Nephron progenitor cell (in vitro differentiated cells): Measurements from ENCODE around the gene PDGFA.

Source experiments
- DNase-seq: peaks from one replicate; pipeline ENCODE4 v3.0.0; 2021
- H3K27ac Mint-ChIP-seq: 2 replicates; pipeline ENCODE4 v1.8.0; 2021; ENCODE audit warnings: mild to moderate bottlenecking, moderate library complexity, mixed read lengths
- H3K27me3 Mint-ChIP-seq: 2 replicates; pipeline ENCODE4 v1.8.0; 2021; ENCODE audit warnings: mild to moderate bottlenecking, low read depth, mixed read lengths; ENCODE audit not compliant: poor library complexity
- H3K36me3 Mint-ChIP-seq: 2 replicates; pipeline ENCODE4 v1.8.0; 2021; ENCODE audit warnings: low read depth, mixed read lengths
- H3K4me1 Mint-ChIP-seq: 2 replicates; pipeline ENCODE4 v1.8.0; 2021; ENCODE audit warnings: mixed read lengths
- H3K4me3 Mint-ChIP-seq: 2 replicates; pipeline ENCODE4 v1.8.0; 2021; ENCODE audit warnings: mild to moderate bottlenecking, moderate library complexity, mixed read lengths
- H3K9me3 Mint-ChIP-seq: 2 replicates; pipeline ENCODE4 v1.8.0; 2021; ENCODE audit warnings: mild to moderate bottlenecking, moderate library complexity, mixed read lengths
- CTCF ChIP-seq: fragments of 200-600 bp; sonication (generic); IDR thresholded peaks from 2 replicates; pipeline ENCODE4 v1.5.0; 2021; ENCODE audit warnings: antibody characterized with exemption

Gene PDGFA

GRCh38 chr7:506391-506831 lies 13.2 kb downstream of the PDGFA start:
- H3K27me3 Mint-ChIP-seq = no peaks in the 10 kb centered on the region
- H3K36me3 Mint-ChIP-seq = no peaks in the 10 kb centered on the region
- H3K4me1 Mint-ChIP-seq = peaks cover 31% of the 10 kb centered on the region
- no peak overlapping the region for H3K4me3 Mint-ChIP-seq
- TF ChIP-seq CTCF = no peak
- DNase-seq = no peak
- H3K9me3 Mint-ChIP-seq = no peaks in the 10 kb centered on the region
- no peak overlapping the region for H3K27ac Mint-ChIP-seq

- H3K27me3 Mint-ChIP-seq = no peaks in the 10 kb centered on the region
- no peak overlapping the region for H3K27ac Mint-ChIP-seq
Observed at GRCh38 chr7:505171-505570, 14.5 kb downstream of the PDGFA start.

GRCh38 chr7:504221-505111 lies 15.2 kb downstream of the PDGFA start:
- H3K4me3 Mint-ChIP-seq = no peak overlapping the region
- peaks cover 18% of the 10 kb centered on the region for H3K36me3 Mint-ChIP-seq
- TF ChIP-seq CTCF = no peak
- H3K9me3 Mint-ChIP-seq = no peaks in the 10 kb centered on the region
- peak overlapping the region; percentile 94 for H3K27ac Mint-ChIP-seq
- peaks cover 35% of the 10 kb centered on the region for H3K4me1 Mint-ChIP-seq
- no peaks in the 10 kb centered on the region for H3K27me3 Mint-ChIP-seq
- DNase-seq = no peak

More at GRCh38 chr7:505171-505570, 14.5 kb downstream of the PDGFA start:
- H3K4me3 Mint-ChIP-seq = no peak overlapping the region
- no peak for TF ChIP-seq CTCF
- peaks cover 35% of the 10 kb centered on the region for H3K4me1 Mint-ChIP-seq
- no peak for DNase-seq
- no peaks in the 10 kb centered on the region for H3K9me3 Mint-ChIP-seq
- H3K36me3 Mint-ChIP-seq = peaks cover 11% of the 10 kb centered on the region

GRCh38 chr7:503575-504111 lies 16.0 kb downstream of the PDGFA start:
- Mint-ChIP-seq H3K9me3 (no peaks in the 10 kb centered on the region), H3K4me3 (peak overlapping the region; percentile 52), H3K27ac (peak overlapping the region; percentile 94)

GRCh38 chr7:502296-502695 lies 17.4 kb downstream of the PDGFA start:
- no peak for TF ChIP-seq CTCF
- Mint-ChIP-seq H3K27me3 (peaks cover 6% of the 10 kb centered on the region), H3K36me3 (peaks cover 36% of the 10 kb centered on the region), H3K27ac (peak overlapping the region; percentile 99), H3K4me3 (no peak overlapping the region), H3K9me3 (no peaks in the 10 kb centered on the region), H3K4me1 (peaks cover 42% of the 10 kb centered on the region)
- DNase-seq = no peak

More at GRCh38 chr7:503575-504111, 16.0 kb downstream of the PDGFA start:
- no peak for TF ChIP-seq CTCF
- Mint-ChIP-seq H3K36me3 (peaks cover 24% of the 10 kb centered on the region), H3K4me1 (peaks cover 35% of the 10 kb centered on the region), H3K27me3 (no peaks in the 10 kb centered on the region)
- DNase-seq = no peak
